ENCODE data around the gene SLC29A1.

The SLC29A1 gene

DNA sequence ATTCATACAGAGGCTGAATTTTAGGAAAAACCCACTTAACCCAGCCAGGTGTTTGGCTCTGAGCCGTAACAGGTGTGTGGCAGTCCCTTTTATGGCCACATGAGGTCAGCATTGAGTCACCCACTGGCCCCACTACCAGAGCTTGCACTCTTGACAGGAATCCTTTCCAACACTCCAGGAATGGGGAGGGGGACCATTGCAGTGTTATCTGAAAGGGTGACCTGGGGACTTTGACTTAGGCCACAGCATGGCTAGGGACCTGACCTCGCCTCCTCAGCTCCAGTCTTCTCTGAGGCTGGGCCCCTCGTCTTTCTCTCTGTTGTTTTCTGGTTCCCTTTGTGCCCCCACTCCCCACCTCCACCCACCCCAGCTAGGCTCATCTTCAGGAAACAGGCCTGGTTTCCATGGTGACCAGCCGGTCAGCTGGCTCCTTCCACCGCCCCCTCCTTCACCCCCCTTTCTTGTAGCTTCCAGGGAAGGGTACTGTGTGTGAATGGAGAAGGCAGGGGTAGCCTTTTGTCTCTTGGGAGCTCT, 44.8 kb downstream of the SLC29A1 start:
- DNase-seq (ENCODE audit: low spot score): peak; percentile 64

GRCh38 chr6:44269178-44269920, 46.0 kb downstream of the SLC29A1 start:
- DNase-seq (ENCODE audit: low spot score): peak; percentile 51

GRCh38 chr6:44269921-44270525, 46.6 kb downstream of the SLC29A1 start, which contains the start of gene TMEM151B:
Gene TMEM151B, plus strand, starts transcription at chr6:44270450. Its CDS starts 293 bp downstream, at chr6:44270743.
- DNase-seq (ENCODE audit: low spot score): no peak

- DNase-seq (ENCODE audit: low spot score): no peak
Observed at GRCh38 chr6:44270526-44271405, 47.4 kb downstream of the SLC29A1 start.

DNA sequence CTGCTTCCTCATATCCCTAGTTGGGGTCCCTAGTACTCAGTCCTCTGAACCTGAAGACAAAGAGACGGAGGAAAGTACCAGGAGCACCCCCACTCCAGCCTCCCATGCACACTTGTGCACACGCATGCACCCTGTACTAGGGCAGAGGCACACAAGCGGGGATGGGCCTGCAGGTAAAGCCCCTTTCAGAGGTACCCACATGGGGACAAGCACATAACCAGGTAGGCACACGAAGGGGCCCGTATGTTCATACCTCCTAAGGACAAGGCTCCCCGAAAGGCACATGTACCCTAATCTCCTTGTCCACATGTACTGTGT, 48.0 kb downstream of the SLC29A1 start:
- no peak for DNase-seq (ENCODE audit: low spot score)

DNA sequence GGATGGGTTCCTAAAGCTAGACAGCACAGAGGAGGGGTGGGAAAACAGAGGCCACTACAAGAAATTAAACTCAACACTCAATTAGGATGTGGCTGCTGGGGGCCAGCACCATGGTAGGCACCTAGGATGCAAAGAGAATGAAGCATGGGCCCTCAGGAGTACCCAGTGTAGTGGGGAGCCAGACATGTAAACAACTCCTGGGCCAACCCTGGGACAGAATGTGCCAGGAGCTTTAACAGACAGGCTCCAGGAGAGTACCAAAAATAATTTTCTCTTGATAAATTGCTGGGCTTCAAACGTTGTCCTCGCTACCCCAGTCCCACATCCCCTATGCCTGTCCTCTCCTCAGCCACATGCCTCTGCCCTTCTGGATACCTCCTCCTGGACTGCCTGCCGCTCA, 48.5 kb downstream of the SLC29A1 start:
- DNase-seq (ENCODE audit: low spot score): no peak

DNA sequence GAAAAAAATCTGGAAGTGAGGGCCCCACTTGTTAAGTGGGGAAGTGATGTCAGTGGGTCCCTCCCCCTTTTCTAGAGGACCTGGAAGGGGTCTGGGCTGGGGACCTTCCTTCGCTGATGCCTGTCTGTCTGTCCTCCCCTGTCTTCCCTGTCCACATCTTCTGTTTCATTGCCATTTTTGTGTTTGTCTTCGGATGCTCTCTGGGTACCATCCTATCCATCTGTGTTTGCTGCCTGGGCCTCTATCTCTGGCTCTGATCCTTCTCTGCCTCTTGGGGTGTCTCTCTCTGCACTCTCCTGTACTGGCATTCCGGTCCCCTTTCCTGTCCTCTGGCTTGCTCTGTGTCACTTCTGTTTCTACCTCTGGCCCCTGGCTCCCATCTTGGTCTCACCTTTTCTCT, 49.1 kb downstream of the SLC29A1 start:
- DNase-seq (ENCODE audit: low spot score): no peak

DNA sequence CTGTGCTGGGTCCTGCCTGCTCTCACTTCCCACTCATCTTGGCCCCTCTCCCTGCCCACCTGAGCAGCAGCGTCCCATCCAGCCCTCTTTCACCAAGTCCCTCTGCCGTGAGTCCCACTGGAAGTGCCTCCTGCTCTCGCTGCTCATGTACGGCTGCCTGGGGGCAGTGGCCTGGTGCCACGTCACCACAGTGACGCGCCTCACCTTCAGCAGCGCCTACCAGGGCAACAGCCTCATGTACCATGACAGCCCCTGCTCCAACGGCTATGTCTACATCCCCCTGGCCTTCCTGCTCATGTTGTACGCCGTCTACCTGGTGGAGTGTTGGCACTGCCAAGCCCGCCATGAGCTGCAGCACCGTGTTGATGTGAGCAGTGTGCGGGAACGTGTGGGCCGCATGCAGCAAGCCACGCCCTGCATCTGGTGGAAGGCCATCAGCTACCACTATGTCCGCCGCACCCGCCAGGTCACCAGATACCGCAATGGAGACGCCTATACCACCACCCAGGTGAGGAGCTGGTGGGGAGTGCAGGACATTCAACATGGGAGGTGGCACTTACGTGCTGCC, 49.7 kb downstream of the SLC29A1 start:
- DNase-seq (ENCODE audit: low spot score): no peak

DNA sequence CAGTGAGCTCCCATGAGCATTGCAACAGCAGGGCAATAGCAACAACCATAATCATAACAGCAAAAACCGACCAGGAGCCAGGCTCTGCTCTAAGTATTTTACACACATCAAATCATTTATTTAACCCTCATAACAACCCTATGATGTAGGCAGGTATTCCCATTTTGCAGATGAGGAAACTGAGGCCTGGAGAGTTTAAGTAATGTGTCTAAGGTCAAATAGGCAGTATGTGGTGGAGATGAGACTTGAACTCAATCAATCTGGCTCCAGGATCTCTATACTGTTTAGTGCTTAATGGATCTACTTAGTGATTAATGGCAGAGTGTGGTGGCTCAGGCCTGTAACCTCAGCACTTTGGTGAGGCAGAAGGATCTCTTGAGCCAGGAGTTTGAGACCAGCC, 50.2 kb downstream of the SLC29A1 start:
- no peak for DNase-seq (ENCODE audit: low spot score)

DNA sequence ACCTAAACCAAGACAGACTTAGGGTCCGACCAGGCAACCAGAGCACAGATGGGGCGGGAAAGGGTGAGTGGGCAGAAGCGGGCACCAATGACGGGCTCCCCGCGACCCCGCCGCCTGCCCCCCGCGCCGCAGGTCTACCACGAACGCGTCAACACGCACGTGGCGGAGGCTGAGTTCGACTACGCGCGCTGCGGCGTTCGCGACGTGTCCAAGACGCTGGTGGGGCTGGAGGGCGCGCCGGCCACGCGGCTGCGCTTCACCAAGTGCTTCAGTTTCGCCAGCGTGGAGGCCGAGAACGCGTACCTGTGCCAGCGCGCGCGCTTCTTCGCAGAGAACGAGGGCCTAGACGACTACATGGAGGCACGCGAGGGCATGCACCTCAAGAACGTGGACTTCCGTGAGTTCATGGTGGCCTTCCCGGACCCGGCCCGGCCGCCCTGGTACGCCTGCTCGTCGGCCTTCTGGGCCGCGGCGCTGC, 51.9 kb downstream of the SLC29A1 start:
- DNase-seq (ENCODE audit: low spot score): no peak

DNA sequence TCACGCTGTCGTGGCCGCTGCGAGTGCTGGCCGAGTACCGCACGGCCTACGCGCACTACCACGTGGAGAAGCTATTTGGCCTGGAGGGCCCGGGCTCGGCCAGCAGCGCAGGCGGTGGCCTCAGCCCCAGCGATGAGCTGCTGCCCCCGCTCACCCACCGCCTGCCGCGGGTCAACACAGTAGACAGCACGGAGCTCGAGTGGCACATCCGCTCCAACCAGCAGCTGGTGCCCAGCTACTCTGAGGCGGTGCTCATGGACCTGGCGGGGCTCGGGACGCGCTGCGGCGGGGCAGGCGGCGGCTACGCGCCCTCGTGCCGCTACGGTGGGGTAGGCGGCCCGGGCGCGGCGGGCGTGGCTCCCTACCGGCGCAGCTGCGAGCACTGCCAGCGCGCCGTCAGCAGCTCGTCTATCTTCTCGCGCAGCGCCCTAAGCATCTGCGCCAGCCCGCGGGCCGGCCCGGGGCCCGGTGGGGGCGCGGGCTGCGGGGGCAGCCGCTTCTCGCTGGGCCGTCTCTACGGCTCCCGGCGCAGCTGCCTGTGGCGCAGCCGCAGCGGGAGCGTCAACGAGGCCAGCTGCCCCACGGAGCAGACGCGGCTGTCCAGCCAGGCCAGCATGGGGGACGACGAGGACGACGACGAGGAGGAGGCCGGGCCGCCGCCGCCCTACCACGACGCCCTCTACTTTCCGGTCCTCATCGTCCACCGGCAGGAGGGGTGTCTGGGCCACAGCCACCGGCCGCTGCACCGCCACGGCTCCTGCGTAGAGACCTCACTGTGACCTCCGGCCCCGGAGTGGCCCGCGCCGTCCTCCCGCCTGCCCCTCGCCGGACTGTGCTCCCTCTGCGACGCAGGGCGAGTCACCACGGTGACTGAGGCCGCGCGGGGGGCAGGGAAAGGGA, 52.6 kb downstream of the SLC29A1 start:
- DNase-seq (ENCODE audit: low spot score): no peak

DNA sequence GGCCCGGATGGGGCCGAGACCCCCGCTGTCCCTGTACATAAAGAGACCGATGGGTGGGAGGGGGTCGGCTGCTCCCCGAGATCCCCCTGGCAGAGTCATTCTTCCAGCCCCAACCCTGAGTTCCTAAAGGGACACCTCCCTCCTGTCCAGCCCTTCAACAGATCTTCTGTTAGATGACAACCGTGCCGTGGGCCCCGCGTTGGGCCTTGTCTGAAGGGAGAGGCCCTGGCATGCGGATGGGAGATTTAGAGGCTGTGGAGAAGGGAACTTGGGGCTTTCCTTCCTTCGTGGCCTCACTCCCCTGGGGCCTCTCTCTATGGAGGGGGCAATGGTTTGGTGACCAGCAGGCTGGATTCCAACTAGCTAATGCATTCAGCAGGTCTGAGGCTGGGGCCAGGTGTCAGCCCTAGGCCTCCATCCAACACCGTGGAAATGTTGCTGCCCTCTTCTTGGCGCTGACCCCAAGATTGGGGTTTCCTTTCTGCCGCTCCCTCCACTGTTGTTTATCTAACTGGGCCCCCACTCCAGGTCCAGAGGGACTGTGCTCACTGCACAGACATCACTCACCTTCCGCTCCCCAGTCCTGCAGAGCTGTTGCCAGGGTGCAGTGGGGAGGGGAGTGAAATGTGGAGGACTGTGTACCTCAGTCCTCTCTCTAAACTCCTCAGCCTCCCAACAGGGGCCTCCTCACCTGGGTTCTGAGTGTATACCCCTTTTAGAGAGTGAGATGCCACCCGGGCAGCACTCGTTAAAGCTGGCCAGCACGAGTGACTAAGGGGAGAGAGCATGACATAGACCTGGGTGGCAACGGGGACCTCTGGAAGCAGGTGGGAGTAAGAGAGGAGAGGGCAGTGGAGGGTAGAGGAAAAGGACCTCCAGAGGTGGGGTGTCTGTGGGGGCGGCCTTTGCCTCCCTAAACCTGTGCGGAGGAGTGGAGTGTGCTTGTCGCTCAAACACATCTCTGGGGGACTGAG, 53.6 kb downstream of the SLC29A1 start:
- DNase-seq (ENCODE audit: low spot score): no peak

DNA sequence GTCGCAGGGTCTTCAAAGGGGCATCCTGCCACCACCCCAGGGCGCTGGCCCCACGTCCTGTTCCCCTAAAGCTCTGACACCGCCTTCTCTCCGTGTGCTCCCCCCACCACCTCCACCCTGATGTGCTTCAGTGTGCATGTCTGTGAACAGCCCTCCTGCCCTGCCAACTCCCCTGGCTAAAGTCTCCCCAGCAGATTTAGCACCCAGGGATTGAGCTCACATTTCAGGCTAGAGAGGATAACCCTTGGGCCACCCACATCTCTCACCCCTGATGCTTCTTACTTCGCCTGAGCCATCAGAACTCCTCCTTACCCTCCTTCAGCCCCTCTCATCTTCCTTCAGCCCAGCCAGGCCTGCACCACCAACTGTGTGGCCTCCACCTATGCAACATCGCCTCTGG, 54.4 kb downstream of the SLC29A1 start:
- DNase-seq (ENCODE audit: low spot score): no peak

- DNase-seq (ENCODE audit: low spot score): no peak
Observed at GRCh38 chr6:44278315-44278714, 54.9 kb downstream of the SLC29A1 start.

DNA sequence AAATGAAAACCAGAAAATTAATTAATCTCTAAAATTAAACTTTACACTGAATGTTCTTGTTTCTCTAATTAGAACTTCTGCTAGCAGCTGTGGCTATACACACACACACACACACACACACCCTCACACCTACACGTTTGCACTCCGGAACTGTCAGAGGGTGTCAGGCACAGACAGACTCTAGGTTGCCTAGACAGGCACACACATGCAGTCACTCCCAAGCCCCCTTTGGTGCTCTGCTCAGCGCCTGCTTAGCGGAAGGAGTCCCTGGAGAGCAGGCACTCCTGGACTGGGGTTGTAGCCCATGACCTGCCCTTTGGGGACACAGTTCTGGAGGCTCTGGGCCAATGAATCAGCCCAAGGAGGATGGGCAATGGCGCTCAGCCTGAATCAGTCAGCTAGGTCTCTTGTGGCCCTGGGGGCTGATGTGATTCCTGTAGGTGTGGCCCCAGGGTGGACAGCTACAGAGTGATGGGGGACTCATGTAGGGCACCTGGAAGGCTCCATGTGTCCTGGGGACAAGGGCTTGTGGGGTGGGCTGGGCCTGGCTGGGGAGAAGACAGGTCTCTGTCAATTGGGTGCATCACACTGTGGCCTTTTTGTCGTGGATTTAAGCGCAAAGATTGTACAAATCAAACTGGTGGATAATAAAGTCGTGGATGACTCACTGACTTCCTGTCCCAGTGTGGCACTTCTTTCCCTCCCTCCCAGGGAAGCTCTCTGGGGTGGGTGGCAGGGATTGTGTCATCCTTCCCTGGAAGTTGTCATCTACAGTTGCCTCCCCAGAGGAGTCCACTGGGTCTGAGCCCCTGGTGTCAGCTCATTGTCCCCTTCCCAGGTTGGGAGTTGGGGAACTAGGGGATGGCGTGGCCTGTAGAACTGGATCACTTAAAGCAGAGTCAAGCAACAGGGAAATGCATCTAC, 55.6 kb downstream of the SLC29A1 start:
- no peak for DNase-seq (ENCODE audit: low spot score)
